C4-2B (cell line): Measurements from ENCODE around the gene AKAP14.
"Not testable (repeated sequence)": the region's sequence is repeated elsewhere in the genome, so short reads cannot be mapped to it uniquely, and the experiment has no call there.

ENCODE experiments used
- H3K27ac ChIP-seq: fragments of 450-650 bp; 2 replicates; pipeline ENCODE4 v1.5.1; 2017
- ZFX ChIP-seq: fragments of 450-650 bp; IDR thresholded peaks from 2 replicates; pipeline ENCODE4 v1.6.1; 2017
- TF ChIP-seq, protein P1 (sequence below): fragments of 450-650 bp; conservative IDR thresholded peaks from 2 replicates; pipeline ENCODE4 v1.5.1; 2017; ENCODE audit warnings: mild to moderate bottlenecking

The AKAP14 gene

DNA sequence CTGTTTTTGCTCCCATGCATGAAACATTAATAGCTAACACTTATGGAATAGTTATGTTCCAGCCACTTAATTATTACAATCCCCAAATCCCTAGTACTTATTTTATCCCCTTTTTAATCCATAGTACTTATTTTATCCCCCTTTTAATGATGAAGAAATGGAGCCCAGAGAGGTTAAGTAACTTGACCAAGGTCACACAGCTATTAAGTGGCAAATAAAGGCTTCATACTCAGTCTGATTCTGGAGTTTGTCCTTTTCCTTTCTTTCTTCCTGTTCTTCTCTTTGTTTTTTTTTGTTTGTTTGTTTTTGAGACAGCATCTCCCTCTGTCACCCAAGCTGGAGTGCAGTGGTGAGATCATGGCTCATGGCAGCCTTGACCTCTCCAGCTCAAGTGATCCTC is 45.6 kb downstream of the AKAP14 start:
- TF ChIP-seq, protein P1, sequence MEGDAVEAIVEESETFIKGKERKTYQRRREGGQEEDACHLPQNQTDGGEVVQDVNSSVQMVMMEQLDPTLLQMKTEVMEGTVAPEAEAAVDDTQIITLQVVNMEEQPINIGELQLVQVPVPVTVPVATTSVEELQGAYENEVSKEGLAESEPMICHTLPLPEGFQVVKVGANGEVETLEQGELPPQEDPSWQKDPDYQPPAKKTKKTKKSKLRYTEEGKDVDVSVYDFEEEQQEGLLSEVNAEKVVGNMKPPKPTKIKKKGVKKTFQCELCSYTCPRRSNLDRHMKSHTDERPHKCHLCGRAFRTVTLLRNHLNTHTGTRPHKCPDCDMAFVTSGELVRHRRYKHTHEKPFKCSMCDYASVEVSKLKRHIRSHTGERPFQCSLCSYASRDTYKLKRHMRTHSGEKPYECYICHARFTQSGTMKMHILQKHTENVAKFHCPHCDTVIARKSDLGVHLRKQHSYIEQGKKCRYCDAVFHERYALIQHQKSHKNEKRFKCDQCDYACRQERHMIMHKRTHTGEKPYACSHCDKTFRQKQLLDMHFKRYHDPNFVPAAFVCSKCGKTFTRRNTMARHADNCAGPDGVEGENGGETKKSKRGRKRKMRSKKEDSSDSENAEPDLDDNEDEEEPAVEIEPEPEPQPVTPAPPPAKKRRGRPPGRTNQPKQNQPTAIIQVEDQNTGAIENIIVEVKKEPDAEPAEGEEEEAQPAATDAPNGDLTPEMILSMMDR: no peak
- TF ChIP-seq ZFX: no peak
- H3K27ac ChIP-seq: no peak overlapping the region

DNA sequence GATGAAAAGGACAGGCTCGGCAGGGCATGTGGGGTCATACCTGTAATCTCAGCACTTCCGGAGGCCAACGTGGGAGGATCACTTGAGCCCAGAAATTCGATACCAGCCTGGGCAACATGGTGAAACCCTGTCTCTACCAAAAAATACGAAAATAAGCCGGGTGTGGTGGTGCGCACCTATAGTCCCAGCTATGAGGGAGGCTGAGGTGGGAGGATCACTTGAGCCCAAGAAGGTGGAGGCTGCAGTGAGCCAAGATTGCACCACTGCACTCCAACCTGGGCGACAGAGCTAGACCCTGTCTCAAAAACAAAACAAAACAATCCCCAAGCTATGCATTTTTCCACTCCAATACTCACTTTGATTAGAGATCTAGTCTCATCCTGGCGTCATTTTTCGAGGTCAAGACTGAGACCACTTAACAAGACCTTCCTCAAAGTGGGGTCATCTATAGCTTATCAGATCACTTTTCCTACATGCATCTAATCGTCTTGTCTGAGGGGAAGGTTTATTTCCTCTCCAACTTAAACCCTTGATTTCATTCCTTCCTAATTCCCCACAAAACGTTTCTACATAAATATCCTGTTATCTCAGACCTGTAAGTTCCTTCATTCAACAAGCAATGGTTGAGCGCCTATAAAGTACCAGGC is 46.6 kb downstream of the AKAP14 start:
- peak overlapping the region; percentile 77; the same call in 1 of the 2 replicates for H3K27ac ChIP-seq
- TF ChIP-seq, protein P1: no peak
- no peak for TF ChIP-seq ZFX

DNA sequence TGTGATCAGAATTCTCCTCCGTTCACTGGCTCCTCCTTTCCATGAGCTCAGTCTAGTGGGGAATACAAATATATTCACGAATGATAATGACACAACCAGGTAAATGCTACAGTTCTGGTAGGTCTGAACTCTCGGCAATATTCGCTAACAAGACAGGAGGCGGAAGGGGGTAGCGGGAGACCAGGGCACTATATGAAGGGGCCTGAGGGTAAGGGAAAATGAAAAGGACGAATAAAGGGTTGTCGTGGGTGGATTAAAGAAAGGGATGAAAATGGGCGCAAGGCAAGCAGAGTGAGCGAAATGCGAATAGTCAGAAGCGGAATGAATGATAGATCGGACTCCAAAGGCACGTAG is 47.1 kb downstream of the AKAP14 start:
- no peak for TF ChIP-seq ZFX
- TF ChIP-seq, protein P1: no peak
- H3K27ac ChIP-seq: peak overlapping the region; percentile 77

DNA sequence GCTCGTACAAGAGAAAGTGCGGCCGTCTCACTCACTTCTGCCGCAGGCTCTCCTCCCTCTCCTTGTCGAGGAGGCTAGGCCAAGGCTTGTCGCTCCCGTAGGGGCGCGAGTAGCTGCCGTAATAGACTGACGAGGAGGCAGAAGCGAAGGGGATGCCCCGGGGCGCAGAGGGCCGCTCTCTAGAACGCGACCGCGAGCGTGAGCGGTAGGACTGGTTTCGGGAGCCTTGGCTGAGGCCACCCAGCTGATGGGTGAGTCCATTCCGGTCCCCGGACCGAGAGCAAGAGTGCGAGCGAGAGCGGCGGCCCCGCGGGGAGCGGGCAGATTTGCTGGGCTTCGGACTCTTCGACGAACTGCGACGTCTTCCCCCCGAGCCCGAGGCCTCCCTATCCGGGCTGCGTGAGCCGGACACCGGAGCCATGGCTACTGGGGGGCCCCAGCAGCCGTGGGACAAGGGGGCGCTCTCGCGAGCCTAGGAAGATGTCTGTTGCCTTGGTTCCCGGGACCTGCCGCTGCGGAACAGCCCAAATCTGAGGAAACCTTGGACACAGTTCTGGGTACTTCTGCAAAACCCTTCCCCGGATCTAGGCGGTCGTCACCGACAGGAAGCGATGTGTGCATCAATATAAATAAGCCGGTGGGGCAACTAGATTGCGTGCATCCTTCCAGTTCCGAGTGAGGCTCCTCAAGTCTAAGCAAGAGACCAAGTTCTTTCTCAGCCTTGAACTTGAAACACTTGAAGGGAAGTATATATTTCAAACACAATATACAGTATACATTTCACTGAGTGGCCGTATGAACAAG is 47.7 kb downstream of the AKAP14 start, which contains the start of gene NKAP:
Gene NKAP, minus strand, starts transcription at position 567 of the 804 bp plus-strand sequence. Its CDS starts 146 bp downstream, at position 421.
- peak within 1 kb of the TSS; percentile 77 for H3K27ac ChIP-seq
- TF ChIP-seq ZFX: peak; percentile 66
- TF ChIP-seq, protein P1: no peak; the same call in 1 of the 2 replicates

DNA sequence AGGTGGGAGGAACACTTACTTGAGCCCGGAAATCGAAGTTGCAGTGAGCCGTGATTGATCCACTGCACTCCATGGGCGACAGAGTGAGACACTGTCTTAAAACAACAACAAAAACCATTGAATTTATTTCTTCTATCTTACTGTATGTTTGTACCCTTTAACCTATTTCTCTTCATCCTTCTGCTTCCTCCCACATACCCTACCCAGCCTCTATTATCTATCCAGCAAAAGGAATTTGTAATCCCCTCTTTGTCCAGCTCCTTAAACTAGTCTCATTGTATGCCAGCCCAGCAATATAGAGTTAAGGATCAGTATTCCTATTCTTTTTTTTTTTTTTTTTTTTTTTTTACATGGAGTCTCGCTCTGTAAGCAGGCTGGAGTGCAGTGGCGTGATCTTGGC is 49.8 kb downstream of the AKAP14 start:
- TF ChIP-seq, protein P1: no peak
- TF ChIP-seq ZFX: no peak
- no peak overlapping the region for H3K27ac ChIP-seq

DNA sequence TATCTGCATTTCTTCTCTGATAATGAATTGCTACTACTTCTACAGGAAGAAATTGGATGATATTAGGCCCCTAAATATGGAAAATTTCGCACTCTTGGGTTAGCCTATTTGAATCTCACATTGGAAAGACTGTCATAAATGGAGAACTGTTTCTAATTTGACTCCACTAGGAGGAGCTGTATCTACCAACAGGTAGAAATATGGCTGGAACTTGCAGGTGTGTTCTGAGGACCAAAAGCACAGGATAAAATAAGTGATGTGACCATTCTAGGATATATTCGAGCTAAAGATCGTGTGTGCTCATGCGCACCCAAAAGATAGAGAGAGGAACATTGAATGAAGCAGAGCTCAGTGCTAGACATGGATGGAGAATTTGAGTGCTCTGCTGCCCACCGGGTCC is 52.7 kb downstream of the AKAP14 start:
- no peak overlapping the region for H3K27ac ChIP-seq
- TF ChIP-seq ZFX: no peak
- TF ChIP-seq, protein P1: peak; percentile 52

DNA sequence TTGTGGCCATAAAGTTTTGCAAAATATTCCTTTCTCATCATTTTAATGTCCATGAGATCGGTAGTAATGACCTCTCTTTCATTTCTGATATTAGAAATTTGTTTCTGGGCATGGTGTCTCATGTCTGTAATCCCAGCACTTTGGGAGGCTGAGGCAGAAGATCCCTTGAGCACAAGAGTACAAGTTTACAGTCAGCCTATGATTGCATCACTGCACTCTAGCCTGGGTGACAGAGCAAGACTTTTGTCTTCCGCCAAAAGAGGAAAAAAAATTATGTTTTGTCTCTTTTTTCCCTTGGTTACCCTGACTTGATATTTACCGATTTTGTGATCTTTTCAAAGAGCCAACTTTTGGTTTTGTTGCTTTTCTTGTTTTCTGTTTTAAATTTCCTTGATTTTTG is 58.7 kb downstream of the AKAP14 start:
- H3K27ac ChIP-seq: no peak overlapping the region
- TF ChIP-seq, protein P1: no peak
- no peak for TF ChIP-seq ZFX

DNA sequence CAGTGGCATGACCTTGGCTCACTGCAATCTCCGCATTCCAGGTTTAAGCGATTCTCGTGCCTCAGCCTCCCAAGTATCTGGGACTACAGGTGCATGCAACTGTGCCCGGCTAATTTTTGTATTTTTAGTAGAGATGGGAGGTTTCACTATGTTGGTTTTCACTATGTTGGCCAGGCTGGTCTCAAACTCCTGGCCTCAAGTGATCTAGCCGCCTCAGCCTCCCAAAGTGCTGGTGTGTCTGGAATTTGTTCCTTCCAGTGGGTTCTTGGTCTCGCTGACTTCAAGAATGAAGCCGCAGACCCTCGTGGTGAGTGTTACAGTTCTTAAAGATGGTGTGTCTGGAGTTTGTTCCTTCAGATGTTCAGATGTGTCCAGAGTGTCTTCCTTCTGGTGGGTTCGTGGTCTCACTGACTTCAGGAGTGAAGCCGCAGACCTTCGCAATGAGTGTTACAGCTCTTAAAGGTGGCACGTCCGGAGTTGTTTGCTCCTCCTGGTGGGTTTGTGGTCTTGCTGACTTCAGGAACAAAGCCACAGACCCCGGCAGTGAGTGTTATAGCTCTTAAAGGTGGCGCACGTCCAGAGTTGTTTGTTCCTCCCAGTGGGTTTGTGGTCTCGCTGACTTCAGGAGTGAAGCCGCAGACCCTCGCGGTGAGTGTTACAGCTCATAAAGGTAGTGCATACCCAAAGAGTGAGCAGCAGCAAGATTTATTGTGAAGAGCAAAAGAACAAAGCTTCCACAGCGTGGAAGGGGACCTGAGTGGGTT is 60.3 kb downstream of the AKAP14 start:
- H3K27ac ChIP-seq: not testable (repeated sequence)
